HepG2 (cell line): Measurements from ENCODE around the gene LIPC. TPM values are rescaled to one million over a fixed set of nuclear protein-coding genes. Genes with fewer than 3 reads are reported as not detected.

Source experiments
- ATAC-seq: fragments of 200-7000 bp; cut with Tn5 transposase; 3 replicates; pipeline ENCODE4 v1.9.1; 2020; ENCODE audit warnings: mild to moderate bottlenecking, moderate library complexity
- BruUV-seq: library from RNA; stranded (reverse); fragments of 400-500 nt; replicated peaks from 2 replicates; lab custom pipeline; 2021; lab: Mats Ljungman, UMichigan
- CTCF ChIA-PET: fragments of 300-600 bp; formaldehyde crosslinking; extraction: SDS; loops from one replicate; lab custom pipeline; 2021; ENCODE audit warnings: low total read pairs, inconsistent platforms, low intra/inter-chr PET ratio; lab: Yijun Ruan, JAX
- POLR2A ChIA-PET: fragments of 350-600 bp; sonication (Branson Sonifier 250); formaldehyde crosslinking; loops from one replicate; lab custom pipeline; 2020; ENCODE audit warnings: antibody characterized with exemption, inconsistent platforms; lab: Yijun Ruan, JAX
- DNase-seq: peaks from one replicate; pipeline ENCODE4 v3.0.0-alpha.2; 2015; ENCODE audit warnings: low spot score
- FAIRE-seq: peaks from 3 replicates; lab custom pipeline; 2011; peaks lifted over from hg19 to GRCh38; lab: Jason Lieb, UNC
- H2AFZ ChIP-seq: one replicate; pipeline ENCODE4 v1.6.1; 2011; ENCODE audit warnings: low read length, inconsistent platforms
- H3K27ac ChIP-seq: fragments of 300-600 bp; 3 replicates; pipeline ENCODE4 v1.8.0; 2011; ENCODE audit warnings: mixed run types, mild to moderate bottlenecking, mixed read lengths, low read length, inconsistent platforms; ENCODE audit not compliant: insufficient read depth; ENCODE audit errors: extremely low read length
- H3K27me3 ChIP-seq, 2 experiments: fragments of 200-600 bp in 1 of 2; 2 replicates in 1 of 2; 3 replicates in 1 of 2; pipeline versions ENCODE4 v1.6.0 to v1.8.0; 2011; ENCODE audit warnings: low read length in 2 of 2, mild to moderate bottlenecking in 2 of 2, moderate library complexity in 2 of 2, inconsistent platforms in 1 of 2; ENCODE audit not compliant: insufficient read depth in 2 of 2, control insufficient read depth in 1 of 2
- H3K36me3 ChIP-seq, 2 experiments: fragments of 200-600 bp in 1 of 2; replicated peaks in 1 of 2; 2 replicates in 1 of 2; 3 replicates in 1 of 2; pipeline versions ENCODE4 v1.5.1 to v1.8.0; 2011; ENCODE audit warnings: low read length in 2 of 2, inconsistent platforms in 1 of 2; ENCODE audit not compliant: insufficient read depth in 2 of 2, control insufficient read depth in 1 of 2
- H3K4me1 ChIP-seq: 2 replicates; pipeline ENCODE4 v1.5.1; 2012; ENCODE audit warnings: low read length, inconsistent platforms; ENCODE audit not compliant: insufficient read depth
- H3K4me2 ChIP-seq: 2 replicates; pipeline ENCODE4 v1.6.0; 2011; ENCODE audit warnings: low read depth, low read length, inconsistent platforms
- H3K4me3 ChIP-seq, 3 experiments: fragments of 200-600 bp in 1 of 3; sonication (generic), shearing (Covaris generic) in 1 of 3; replicated peaks in 1 of 3; 2 replicates each; pipeline ENCODE4 v1.5.1; 2011 to 2016; ENCODE audit warnings: low read length in 3 of 3, inconsistent platforms in 2 of 3, low read depth in 2 of 3, mild to moderate bottlenecking in 2 of 3, control low read depth in 1 of 3, mixed read lengths in 1 of 3; ENCODE audit not compliant: insufficient read depth in 1 of 3
- H3K79me2 ChIP-seq: one replicate; pipeline ENCODE4 v1.6.1; 2011; ENCODE audit warnings: low read length, inconsistent platforms; ENCODE audit not compliant: insufficient read depth
- H3K9ac ChIP-seq: 2 replicates; pipeline ENCODE4 v1.6.0; 2011; ENCODE audit warnings: mild to moderate bottlenecking, low read depth, low read length, inconsistent platforms; ENCODE audit not compliant: insufficient read depth
- H3K9me3 ChIP-seq: 2 replicates; pipeline ENCODE4 v1.5.1; 2012; ENCODE audit warnings: mild to moderate bottlenecking, low read length
- H4K20me1 ChIP-seq: 2 replicates; pipeline ENCODE4 v1.6.0; 2011; ENCODE audit warnings: inconsistent platforms, mild to moderate bottlenecking, low read length, moderate library complexity; ENCODE audit not compliant: insufficient read depth
- ELF3 ChIP-seq: IDR thresholded peaks from 2 replicates; pipeline ENCODE4 v1.6.1; 2016; ENCODE audit warnings: missing genetic modification reagents, missing compliant biosample characterization
- GZF1 ChIP-seq: sonication (generic); formaldehyde crosslinking; IDR thresholded peaks from 2 replicates; pipeline ENCODE4 v1.5.1; 2020; ENCODE audit warnings: mild to moderate bottlenecking, missing genetic modification reagents
- HOXA7 ChIP-seq: sonication (generic); formaldehyde crosslinking; IDR thresholded peaks from 2 replicates; pipeline ENCODE4 v1.8.1; 2022; ENCODE audit warnings: mild to moderate bottlenecking, missing genetic modification reagents, moderate library complexity
- KLF11 ChIP-seq: IDR thresholded peaks from 2 replicates; pipeline ENCODE4 v1.6.1; 2016; ENCODE audit warnings: missing compliant biosample characterization
- KLF12 ChIP-seq: sonication (generic); formaldehyde crosslinking; IDR thresholded peaks from 2 replicates; pipeline ENCODE4 v1.4.0; 2020; ENCODE audit warnings: missing genetic modification reagents, borderline replicate concordance
- PAF1 ChIP-seq: IDR thresholded peaks from 2 replicates; pipeline ENCODE4 v1.6.1; 2016; ENCODE audit warnings: missing genetic modification reagents, missing compliant biosample characterization
- POLR2AphosphoS2 ChIP-seq: IDR thresholded peaks from 2 replicates; pipeline ENCODE4 v1.6.1; 2011; ENCODE audit warnings: low read depth, low read length, improper control_type of control experiment
- ZBTB3 ChIP-seq: sonication (generic); formaldehyde crosslinking; IDR thresholded peaks from 2 replicates; pipeline ENCODE4 v1.4.0; 2020; ENCODE audit warnings: low read depth, mild to moderate bottlenecking, moderate library complexity, missing genetic modification reagents, borderline replicate concordance
- ZNF260 ChIP-seq: sonication (generic); formaldehyde crosslinking; IDR thresholded peaks from 2 replicates; pipeline ENCODE4 v1.4.0; 2020; ENCODE audit warnings: missing genetic modification reagents, low read depth, mild to moderate bottlenecking, borderline replicate concordance
- ZNF557 ChIP-seq: sonication (generic); formaldehyde crosslinking; IDR thresholded peaks from 2 replicates; pipeline ENCODE4 v1.4.0; 2020; ENCODE audit warnings: missing genetic modification reagents
- ZNF672 ChIP-seq: sonication (generic); formaldehyde crosslinking; IDR thresholded peaks from 2 replicates; pipeline ENCODE4 v1.8.1; 2022; ENCODE audit warnings: missing genetic modification reagents
- ZNF781 ChIP-seq: sonication (generic); formaldehyde crosslinking; IDR thresholded peaks from 2 replicates; pipeline ENCODE4 v1.5.1; 2020; ENCODE audit warnings: borderline replicate concordance, mild to moderate bottlenecking, missing genetic modification reagents; ENCODE audit errors: not compliant biosample characterization
- WGBS: methylation state at CpG from one replicate; pipeline ENCODE4 v1.1.6; 2017; ENCODE audit warnings: low lambda C conversion rate; 5-methylcytosine and 5-hydroxymethylcytosine counted together
- in situ Hi-C: cut with HindIII; loops from 2 replicates; pipeline ENCODE4 v1.10.0; 2017; ENCODE audit warnings: low pct_unique_long_range_greater_than_20kb; ENCODE audit not compliant: extremely low pct_ligation_motif_present
- intact Hi-C: fragments of 100-400 bp; cut with micrococcal nuclease; formaldehyde crosslinking; loops from one replicate; pipeline ENCODE4 v1.10.0; 2022; ENCODE audit not compliant: unreplicated experiment
- polyA plus RNA-seq, 8 experiments: library from polyadenylated mRNA; depleted of rRNA in 3 of 8; stranded (reverse) in 7 of 8; unstranded in 1 of 8; fragments of >200 nt; fragmentation: Illumina TruSeq in 4 of 8; extraction: Trizol in 4 of 8; gene quantifications; 2 replicates each; pipeline versions ENCODE4 v1.2.1 to v1.2.3, GENCODE V29; 2011 to 2016; ENCODE audit warnings: low read depth in 4 of 8, missing spikeins in 1 of 8, mixed read lengths in 1 of 8; ENCODE audit not compliant: insufficient read depth in 1 of 8
- total RNA-seq, 5 experiments: library from RNA; depleted of rRNA; stranded (reverse); fragments of >200 nt; fragmentation: Illumina TruSeq; extraction: Trizol; gene quantifications; 2 replicates each; pipeline ENCODE4 v1.2.3, GENCODE V29; 2016; ENCODE audit warnings: low read depth in 1 of 5
- TF ChIP-seq, protein P1 (sequence below): sonication (generic); formaldehyde crosslinking; IDR thresholded peaks from 2 replicates; pipeline ENCODE4 v1.9.0; 2021; ENCODE audit warnings: mild to moderate bottlenecking, missing genetic modification reagents

Gene LIPC
- total and polyA plus RNA-seq, 2 of the 13 experiments (the other 11 are each of a cell fraction or from before 2014, with no cell fraction given), result 26.0 to 38.0 TPM

DNA sequence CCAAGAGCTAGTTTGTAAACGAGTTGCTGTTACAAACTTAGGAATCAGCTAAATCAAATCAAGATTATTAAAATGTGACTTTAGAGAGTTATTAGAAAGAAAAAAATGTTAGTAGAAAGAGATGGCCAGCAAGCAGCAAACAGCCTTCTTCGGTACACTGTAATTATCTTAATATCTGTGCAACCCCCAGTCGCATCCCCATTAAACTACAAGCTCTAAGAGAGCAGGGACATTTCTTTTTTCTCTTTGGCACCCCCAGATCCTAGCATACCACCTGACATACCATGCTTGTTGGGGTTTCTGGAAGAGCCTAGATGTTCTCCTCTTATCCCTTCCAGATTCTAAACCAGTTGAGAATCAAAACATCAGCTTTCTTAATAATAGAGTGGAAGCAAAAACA lies 45.1 kb upstream of the LIPC start:
- WGBS, result 37% methylated on average over 3 of the region's 3 CpGs
- Histone ChIP-seq H3K4me2 (no peak overlapping the region), H4K20me1 (no peaks in the 10 kb centered on the region), H3K9ac (no peak overlapping the region), H3K36me3 (no peaks in the 10 kb centered on the region), H3K9me3 (no peaks in the 10 kb centered on the region), H3K27ac (no peak overlapping the region), H2AFZ (no peak overlapping the region), H3K4me3 (no peak overlapping the region), H3K27me3 (no peaks in the 10 kb centered on the region; a peak in 2 of 5 replicates), H3K79me2 (no peaks in the 10 kb centered on the region), H3K4me1 (peaks cover 24% of the 10 kb centered on the region)
- in situ Hi-C loops, result no loop called here
- ChIA-PET POLR2A (no interaction called here), CTCF (no interaction called here)
- TF ChIP-seq HOXA7 (no peak), GZF1 (CRISPR knock-in tag) (peak; percentile 98)
- no peak for FAIRE-seq
- no peak for ATAC-seq
- no TSS peak for BruUV-seq
- no peak for DNase-seq
- intact Hi-C loops, result no loop called here

DNA sequence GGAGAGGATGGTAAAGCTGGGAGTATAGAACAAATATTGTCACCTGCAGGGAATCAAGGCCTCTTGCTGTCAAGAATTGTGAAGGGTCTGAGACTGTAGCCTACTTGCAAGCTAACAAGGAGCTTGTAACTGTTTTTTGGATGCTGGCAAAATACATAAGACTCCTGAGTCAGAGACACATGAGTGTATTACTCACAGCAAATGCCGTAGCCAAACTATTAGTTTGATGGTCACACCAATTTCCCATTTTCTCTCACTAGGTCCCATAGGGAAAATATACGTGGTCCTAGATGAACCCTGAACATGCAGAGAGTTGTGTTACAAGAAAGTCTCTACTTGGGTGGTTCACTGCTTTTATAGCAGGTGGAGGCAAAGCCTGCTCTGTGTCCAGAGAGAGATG lies 44.7 kb upstream of the LIPC start:
- BruUV-seq, result no TSS peak
- Histone ChIP-seq H3K4me1 (peaks cover 24% of the 10 kb centered on the region), H3K79me2 (no peaks in the 10 kb centered on the region), H4K20me1 (no peaks in the 10 kb centered on the region), H3K4me2 (no peak overlapping the region), H3K27ac (no peak overlapping the region), H3K27me3 (no peaks in the 10 kb centered on the region; a peak in 2 of 5 replicates), H3K9me3 (no peaks in the 10 kb centered on the region), H3K4me3 (no peak overlapping the region), H2AFZ (no peak overlapping the region), H3K9ac (no peak overlapping the region), H3K36me3 (no peaks in the 10 kb centered on the region)
- intact Hi-C loops, result no loop called here
- DNase-seq, result no peak
- in situ Hi-C loops, result no loop called here
- POLR2A ChIA-PET, result no interaction called here
- CTCF ChIA-PET, result no interaction called here
- WGBS, result 53% methylated on average over 2 of the region's 2 CpGs
- no peak for FAIRE-seq
- no peak for ATAC-seq
- TF ChIP-seq ZNF781 (CRISPR knock-in tag), result no peak
- no peak for TF ChIP-seq ZBTB3 (CRISPR knock-in tag)
- TF ChIP-seq KLF12, result no peak
- TF ChIP-seq ELF3, result no peak
- no peak for TF ChIP-seq ZNF557 (CRISPR knock-in tag)
- no peak for TF ChIP-seq PAF1 (CRISPR knock-in tag)
- no peak for TF ChIP-seq POLR2AphosphoS2
- TF ChIP-seq ZNF672 (CRISPR knock-in tag), result no peak
- TF ChIP-seq ZNF260 (CRISPR knock-in tag), result no peak
- TF ChIP-seq KLF11 (CRISPR knock-in tag), result no peak
- TF ChIP-seq, protein P1, sequence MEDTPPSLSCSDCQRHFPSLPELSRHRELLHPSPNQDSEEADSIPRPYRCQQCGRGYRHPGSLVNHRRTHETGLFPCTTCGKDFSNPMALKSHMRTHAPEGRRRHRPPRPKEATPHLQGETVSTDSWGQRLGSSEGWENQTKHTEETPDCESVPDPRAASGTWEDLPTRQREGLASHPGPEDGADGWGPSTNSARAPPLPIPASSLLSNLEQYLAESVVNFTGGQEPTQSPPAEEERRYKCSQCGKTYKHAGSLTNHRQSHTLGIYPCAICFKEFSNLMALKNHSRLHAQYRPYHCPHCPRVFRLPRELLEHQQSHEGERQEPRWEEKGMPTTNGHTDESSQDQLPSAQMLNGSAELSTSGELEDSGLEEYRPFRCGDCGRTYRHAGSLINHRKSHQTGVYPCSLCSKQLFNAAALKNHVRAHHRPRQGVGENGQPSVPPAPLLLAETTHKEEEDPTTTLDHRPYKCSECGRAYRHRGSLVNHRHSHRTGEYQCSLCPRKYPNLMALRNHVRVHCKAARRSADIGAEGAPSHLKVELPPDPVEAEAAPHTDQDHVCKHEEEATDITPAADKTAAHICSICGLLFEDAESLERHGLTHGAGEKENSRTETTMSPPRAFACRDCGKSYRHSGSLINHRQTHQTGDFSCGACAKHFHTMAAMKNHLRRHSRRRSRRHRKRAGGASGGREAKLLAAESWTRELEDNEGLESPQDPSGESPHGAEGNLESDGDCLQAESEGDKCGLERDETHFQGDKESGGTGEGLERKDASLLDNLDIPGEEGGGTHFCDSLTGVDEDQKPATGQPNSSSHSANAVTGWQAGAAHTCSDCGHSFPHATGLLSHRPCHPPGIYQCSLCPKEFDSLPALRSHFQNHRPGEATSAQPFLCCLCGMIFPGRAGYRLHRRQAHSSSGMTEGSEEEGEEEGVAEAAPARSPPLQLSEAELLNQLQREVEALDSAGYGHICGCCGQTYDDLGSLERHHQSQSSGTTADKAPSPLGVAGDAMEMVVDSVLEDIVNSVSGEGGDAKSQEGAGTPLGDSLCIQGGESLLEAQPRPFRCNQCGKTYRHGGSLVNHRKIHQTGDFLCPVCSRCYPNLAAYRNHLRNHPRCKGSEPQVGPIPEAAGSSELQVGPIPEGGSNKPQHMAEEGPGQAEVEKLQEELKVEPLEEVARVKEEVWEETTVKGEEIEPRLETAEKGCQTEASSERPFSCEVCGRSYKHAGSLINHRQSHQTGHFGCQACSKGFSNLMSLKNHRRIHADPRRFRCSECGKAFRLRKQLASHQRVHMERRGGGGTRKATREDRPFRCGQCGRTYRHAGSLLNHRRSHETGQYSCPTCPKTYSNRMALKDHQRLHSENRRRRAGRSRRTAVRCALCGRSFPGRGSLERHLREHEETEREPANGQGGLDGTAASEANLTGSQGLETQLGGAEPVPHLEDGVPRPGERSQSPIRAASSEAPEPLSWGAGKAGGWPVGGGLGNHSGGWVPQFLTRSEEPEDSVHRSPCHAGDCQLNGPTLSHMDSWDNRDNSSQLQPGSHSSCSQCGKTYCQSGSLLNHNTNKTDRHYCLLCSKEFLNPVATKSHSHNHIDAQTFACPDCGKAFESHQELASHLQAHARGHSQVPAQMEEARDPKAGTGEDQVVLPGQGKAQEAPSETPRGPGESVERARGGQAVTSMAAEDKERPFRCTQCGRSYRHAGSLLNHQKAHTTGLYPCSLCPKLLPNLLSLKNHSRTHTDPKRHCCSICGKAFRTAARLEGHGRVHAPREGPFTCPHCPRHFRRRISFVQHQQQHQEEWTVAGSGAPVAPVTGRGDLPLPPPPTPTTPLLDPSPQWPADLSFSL (CRISPR knock-in tag), result no peak
